Gastrocnemius medialis (tissue), 4 donors: ENCODE measurements around the gene NEIL3. TPM values are rescaled to one million over a fixed set of nuclear protein-coding genes. Genes with fewer than 3 reads are reported as not detected.

ENCODE experiments used
- ATAC-seq, 2 donors: fragments of 150-250 bp; one replicate each; pipeline ENCODE4 v1.9.1; 2016
- DNase-seq, 2 donors: peaks; one replicate each; pipeline ENCODE4 v3.0.0-alpha.2; 2019
- H3K27ac ChIP-seq, 4 donors: fragments of 200-600 bp; sonication (generic); 1 replicate in 1 of 4; 2 replicates in 3 of 4; pipeline ENCODE4 v1.5.1; 2016 to 2018; ENCODE audit warnings: mild to moderate bottlenecking in 2 of 4, moderate library complexity in 1 of 4
- H3K27me3 ChIP-seq, 3 donors: fragments of 200-600 bp; sonication (generic) in 2 of 3; 1 replicate in 1 of 3; 2 replicates in 2 of 3; pipeline versions ENCODE4 v1.5.1 to v1.6.0; 2016 to 2019; ENCODE audit warnings: mild to moderate bottlenecking in 1 of 3, moderate library complexity in 1 of 3
- H3K36me3 ChIP-seq, 2 donors: fragments of 200-600 bp; sonication (generic) in 1 of 2; one replicate each; pipeline ENCODE4 v1.5.1; 2017 to 2018
- H3K4me1 ChIP-seq, 2 donors: fragments of 200-600 bp; sonication (generic) in 1 of 2; one replicate each; pipeline ENCODE4 v1.5.1; 2016 to 2017; ENCODE audit warnings: mild to moderate bottlenecking in 2 of 2
- H3K4me3 ChIP-seq, 4 donors: fragments of 200-600 bp; sonication (generic) in 3 of 4; 1 replicate in 1 of 4; 2 replicates in 3 of 4; pipeline ENCODE4 v1.5.1; 2016 to 2019; ENCODE audit warnings: mild to moderate bottlenecking in 2 of 4
- H3K9me3 ChIP-seq, 3 donors: fragments of 200-600 bp; sonication (generic) in 2 of 3; 1 replicate in 1 of 3; 2 replicates in 2 of 3; pipeline ENCODE4 v1.5.1; 2016 to 2019
- POLR2A ChIP-seq, 2 donors: fragments of 450-650 bp; IDR thresholded peaks; one replicate each; pipeline ENCODE4 v1.6.1; 2017; ENCODE audit warnings: antibody characterized with exemption in 2 of 2, mild to moderate bottlenecking in 2 of 2, moderate library complexity in 2 of 2
- in situ Hi-C, 4 donors: fragments of 200-750 bp; cut with MboI; loops; one replicate each; pipeline versions ENCODE4 v1.15.0 to v1.8.0; 2017; ENCODE audit warnings: low sequenced_read_pairs in 4 of 4
- intact Hi-C: fragments of 100-400 bp; cut with DNase I; formaldehyde crosslinking; loops from one replicate; pipeline ENCODE4 v1.15.1; 2023; ENCODE audit warnings: low total_unique reads
- total RNA-seq, 4 donors: library from RNA; depleted of rRNA; stranded (reverse); fragments of >200 nt; gene quantifications; one replicate each; pipeline versions ENCODE4 v1.1.0 to v1.2.3, GENCODE V29; 2016
- TF ChIP-seq, protein P1 (sequence below), 5 experiments: fragments of 450-650 bp in 3 of 5; fragments of 200-600 bp in 2 of 5; sonication (generic) in 2 of 5; IDR thresholded peaks in 4 of 5; conservative IDR thresholded peaks in 1 of 5; 1 replicate in 4 of 5; 2 replicates in 1 of 5; pipeline ENCODE4 v1.5.1; 2016 to 2019; ENCODE audit warnings: antibody characterized with exemption in 5 of 5, mild to moderate bottlenecking in 3 of 5, moderate library complexity in 3 of 5

The NEIL3 gene
- total RNA-seq, 4 donors from 2014 or later = not detected

DNA sequence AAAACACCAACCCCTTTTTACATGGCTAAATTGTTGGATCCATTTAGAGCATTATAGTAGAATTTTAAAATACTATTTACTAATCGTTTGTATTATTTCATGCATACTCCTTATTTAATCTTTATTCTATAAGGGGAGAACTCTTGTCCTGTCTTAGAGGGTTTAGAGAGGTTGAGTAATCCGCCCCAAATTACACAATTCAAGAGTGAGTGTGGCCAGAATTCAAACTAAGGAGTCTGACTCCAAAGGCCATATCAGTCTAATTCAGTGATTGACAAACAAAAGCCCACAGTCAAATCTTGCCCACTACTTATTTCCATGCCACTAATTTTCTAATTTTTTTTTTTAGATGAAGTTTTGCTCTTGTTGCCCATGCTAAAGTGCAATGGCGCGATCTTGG, 33.7 kb upstream of the NEIL3 start:
- no peak overlapping the region for H3K4me3 ChIP-seq
- no peak for ATAC-seq
- H3K9me3 ChIP-seq = no peaks in the 10 kb centered on the region
- no peak overlapping the region for H3K27ac ChIP-seq
- H3K36me3 ChIP-seq = no peaks in the 10 kb centered on the region
- no peaks in the 10 kb centered on the region for H3K27me3 ChIP-seq
- in situ Hi-C loops (no loop called here), intact Hi-C loops (no loop called here)
- no peak for DNase-seq
- TF ChIP-seq, protein P1, sequence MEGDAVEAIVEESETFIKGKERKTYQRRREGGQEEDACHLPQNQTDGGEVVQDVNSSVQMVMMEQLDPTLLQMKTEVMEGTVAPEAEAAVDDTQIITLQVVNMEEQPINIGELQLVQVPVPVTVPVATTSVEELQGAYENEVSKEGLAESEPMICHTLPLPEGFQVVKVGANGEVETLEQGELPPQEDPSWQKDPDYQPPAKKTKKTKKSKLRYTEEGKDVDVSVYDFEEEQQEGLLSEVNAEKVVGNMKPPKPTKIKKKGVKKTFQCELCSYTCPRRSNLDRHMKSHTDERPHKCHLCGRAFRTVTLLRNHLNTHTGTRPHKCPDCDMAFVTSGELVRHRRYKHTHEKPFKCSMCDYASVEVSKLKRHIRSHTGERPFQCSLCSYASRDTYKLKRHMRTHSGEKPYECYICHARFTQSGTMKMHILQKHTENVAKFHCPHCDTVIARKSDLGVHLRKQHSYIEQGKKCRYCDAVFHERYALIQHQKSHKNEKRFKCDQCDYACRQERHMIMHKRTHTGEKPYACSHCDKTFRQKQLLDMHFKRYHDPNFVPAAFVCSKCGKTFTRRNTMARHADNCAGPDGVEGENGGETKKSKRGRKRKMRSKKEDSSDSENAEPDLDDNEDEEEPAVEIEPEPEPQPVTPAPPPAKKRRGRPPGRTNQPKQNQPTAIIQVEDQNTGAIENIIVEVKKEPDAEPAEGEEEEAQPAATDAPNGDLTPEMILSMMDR (IDR thresholded peaks at IDR 0.05 in 4 of 5, conservative IDR thresholded peaks at IDR 0.05 in 1 of 5) = no peak
- TF ChIP-seq POLR2A (IDR thresholded peaks at IDR 0.05) = no peak
- H3K4me1 ChIP-seq = no peaks in the 10 kb centered on the region

DNA sequence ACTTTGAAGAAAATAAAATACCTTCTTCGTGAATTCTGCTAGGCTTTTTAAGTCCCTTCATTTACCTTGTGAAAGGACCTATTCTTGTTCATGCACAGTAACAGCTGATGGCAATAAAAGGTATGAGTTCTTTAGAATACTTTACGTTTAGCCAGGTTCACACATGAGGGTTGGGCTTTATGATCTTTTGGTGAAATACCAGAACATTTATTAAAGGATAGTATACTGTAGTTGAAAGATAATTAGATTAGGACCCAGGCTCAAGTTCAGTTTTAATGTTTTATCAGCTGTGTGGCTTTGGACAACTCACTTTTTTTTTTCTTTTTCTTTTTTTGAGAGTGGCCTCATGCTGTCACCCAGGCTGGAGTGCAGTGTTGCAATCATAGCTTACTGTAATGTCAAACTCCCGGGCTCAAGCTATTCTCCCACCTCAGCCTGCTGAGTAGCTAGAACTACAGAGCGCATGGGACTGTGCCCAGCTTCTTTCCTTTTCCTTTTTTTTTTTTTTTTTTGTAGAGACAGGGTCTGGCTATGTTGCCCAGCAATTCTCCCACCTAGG, 28.2 kb upstream of the NEIL3 start:
- no peak overlapping the region for H3K27ac ChIP-seq
- no peaks in the 10 kb centered on the region for H3K4me1 ChIP-seq
- H3K27me3 ChIP-seq = no peaks in the 10 kb centered on the region
- ATAC-seq (no peak), DNase-seq (no peak)
- intact Hi-C loops (no loop called here), in situ Hi-C loops (no loop called here)
- H3K36me3 ChIP-seq = no peaks in the 10 kb centered on the region
- no peak overlapping the region for H3K4me3 ChIP-seq
- TF ChIP-seq POLR2A (IDR thresholded peaks at IDR 0.05) = no peak
- TF ChIP-seq, protein P1 (IDR thresholded peaks at IDR 0.05 in 4 of 5, conservative IDR thresholded peaks at IDR 0.05 in 1 of 5) = no peak
- no peaks in the 10 kb centered on the region for H3K9me3 ChIP-seq

DNA sequence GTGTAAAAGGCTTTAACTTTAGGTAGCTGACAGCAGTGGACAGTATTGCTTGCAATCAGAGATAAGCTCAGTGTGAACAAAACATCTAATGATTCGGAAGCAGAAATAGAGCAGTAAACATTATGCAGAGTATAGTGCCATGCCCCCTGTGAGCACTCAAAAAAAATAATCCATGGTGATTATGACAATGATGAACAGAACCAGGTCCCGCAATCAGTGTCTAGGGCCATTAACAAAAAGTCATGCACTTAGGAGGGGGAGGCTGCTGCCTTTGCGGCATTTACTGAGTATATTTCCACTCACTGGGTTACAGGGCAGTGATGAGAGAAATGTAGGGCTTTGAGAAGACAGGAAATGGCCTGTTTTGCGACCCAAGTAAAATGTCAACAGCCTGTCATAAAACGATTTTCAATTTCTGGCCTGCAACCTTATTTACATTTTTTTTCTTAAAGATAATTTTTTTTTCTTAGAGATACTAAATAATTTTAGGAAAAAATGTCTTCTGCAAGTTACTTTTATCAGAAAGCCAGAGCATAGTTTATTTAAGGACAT, 27.3 kb upstream of the NEIL3 start:
- no peak for ATAC-seq
- no peak for DNase-seq
- intact Hi-C loops (no loop called here), in situ Hi-C loops (no loop called here)
- H3K4me1 ChIP-seq = no peaks in the 10 kb centered on the region
- H3K27me3 ChIP-seq = no peaks in the 10 kb centered on the region
- H3K4me3 ChIP-seq = no peak overlapping the region
- no peaks in the 10 kb centered on the region for H3K9me3 ChIP-seq
- TF ChIP-seq, protein P1 (IDR thresholded peaks at IDR 0.05 in 4 of 5, conservative IDR thresholded peaks at IDR 0.05 in 1 of 5) = no peak
- no peak for TF ChIP-seq POLR2A (IDR thresholded peaks at IDR 0.05)
- no peak overlapping the region for H3K27ac ChIP-seq
- H3K36me3 ChIP-seq = no peaks in the 10 kb centered on the region

DNA sequence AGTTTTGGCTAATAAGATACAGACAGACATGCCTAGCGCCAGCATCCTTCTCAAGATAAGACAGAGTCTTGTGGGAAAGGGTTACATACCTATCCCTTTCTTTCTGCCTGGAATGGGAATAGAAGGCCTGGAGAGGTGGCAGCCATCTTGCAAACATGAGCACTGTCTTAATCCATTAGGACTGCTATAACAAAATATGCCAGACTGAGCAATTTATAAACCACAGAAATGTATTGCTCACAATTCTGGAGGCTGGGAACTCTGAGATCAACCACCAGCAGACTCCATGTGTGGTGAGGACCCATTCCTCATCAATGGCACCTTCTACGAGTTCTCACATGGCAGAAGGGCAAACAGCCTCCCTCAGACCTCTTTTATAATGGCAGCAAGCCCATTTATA, 26.5 kb upstream of the NEIL3 start:
- H3K27me3 ChIP-seq = no peaks in the 10 kb centered on the region
- intact Hi-C loops = no loop called here
- H3K36me3 ChIP-seq = no peaks in the 10 kb centered on the region
- ATAC-seq = no peak
- no peak for TF ChIP-seq POLR2A (IDR thresholded peaks at IDR 0.05)
- TF ChIP-seq, protein P1 (IDR thresholded peaks at IDR 0.05 in 4 of 5, conservative IDR thresholded peaks at IDR 0.05 in 1 of 5) = no peak
- no peaks in the 10 kb centered on the region for H3K4me1 ChIP-seq
- no peak for DNase-seq
- H3K4me3 ChIP-seq = no peak overlapping the region
- H3K27ac ChIP-seq = no peak overlapping the region
- H3K9me3 ChIP-seq = no peaks in the 10 kb centered on the region
- in situ Hi-C loops = no loop called here

DNA sequence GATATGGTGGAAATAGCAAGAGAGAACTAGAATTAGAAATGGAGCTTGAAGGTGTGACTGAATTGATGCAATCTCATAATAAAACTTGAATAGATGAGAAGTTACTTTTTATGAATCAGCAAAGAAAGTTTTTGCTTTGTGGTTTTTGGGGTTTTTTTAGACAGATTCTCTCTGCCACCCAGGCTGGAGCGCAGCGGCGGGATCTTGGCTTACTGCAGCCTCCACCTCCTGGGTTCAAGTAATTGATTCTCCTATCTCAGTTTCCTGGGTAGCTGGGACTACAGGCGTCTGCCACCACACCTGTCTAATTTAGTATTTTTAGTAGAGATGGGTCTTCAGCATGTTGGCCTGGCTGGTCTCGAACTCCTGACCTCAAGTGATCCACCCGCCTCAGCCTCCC, 23.7 kb upstream of the NEIL3 start:
- H3K27me3 ChIP-seq = no peaks in the 10 kb centered on the region
- H3K27ac ChIP-seq = no peak overlapping the region
- no peak overlapping the region for H3K4me3 ChIP-seq
- DNase-seq (no peak), ATAC-seq (no peak)
- TF ChIP-seq, protein P1 (IDR thresholded peaks at IDR 0.05 in 4 of 5, conservative IDR thresholded peaks at IDR 0.05 in 1 of 5) = no peak
- TF ChIP-seq POLR2A (IDR thresholded peaks at IDR 0.05) = no peak
- no peaks in the 10 kb centered on the region for H3K9me3 ChIP-seq
- no peaks in the 10 kb centered on the region for H3K36me3 ChIP-seq
- intact Hi-C loops = no loop called here
- in situ Hi-C loops = no loop called here
- no peaks in the 10 kb centered on the region for H3K4me1 ChIP-seq
